Astrocyte of the spinal cord (primary cell): ENCODE data around the gene NINJ1.
A peak's percentile ranks its signal among the peaks of the same experiment; 100 is the strongest.

ENCODE experiments used
- DNase-seq: peaks from one replicate; pipeline ENCODE4 v3.0.0; 2011; ENCODE audit warnings: low read depth, low spot score
- H3K4me3 ChIP-seq: 2 replicates; pipeline ENCODE4 v1.5.1; 2011; ENCODE audit warnings: low read depth, mild to moderate bottlenecking, low read length, moderate library complexity
- in situ Hi-C: cut with HindIII; loops from 2 replicates; pipeline ENCODE4 v1.10.0; 2017; ENCODE audit warnings: low sequenced_read_pairs
- TF ChIP-seq, protein P1 (sequence below): IDR thresholded peaks from 2 replicates; pipeline ENCODE4 v1.5.1; 2012; ENCODE audit warnings: low read depth, mild to moderate bottlenecking, low read length, inconsistent platforms

NINJ1 gene

DNA sequence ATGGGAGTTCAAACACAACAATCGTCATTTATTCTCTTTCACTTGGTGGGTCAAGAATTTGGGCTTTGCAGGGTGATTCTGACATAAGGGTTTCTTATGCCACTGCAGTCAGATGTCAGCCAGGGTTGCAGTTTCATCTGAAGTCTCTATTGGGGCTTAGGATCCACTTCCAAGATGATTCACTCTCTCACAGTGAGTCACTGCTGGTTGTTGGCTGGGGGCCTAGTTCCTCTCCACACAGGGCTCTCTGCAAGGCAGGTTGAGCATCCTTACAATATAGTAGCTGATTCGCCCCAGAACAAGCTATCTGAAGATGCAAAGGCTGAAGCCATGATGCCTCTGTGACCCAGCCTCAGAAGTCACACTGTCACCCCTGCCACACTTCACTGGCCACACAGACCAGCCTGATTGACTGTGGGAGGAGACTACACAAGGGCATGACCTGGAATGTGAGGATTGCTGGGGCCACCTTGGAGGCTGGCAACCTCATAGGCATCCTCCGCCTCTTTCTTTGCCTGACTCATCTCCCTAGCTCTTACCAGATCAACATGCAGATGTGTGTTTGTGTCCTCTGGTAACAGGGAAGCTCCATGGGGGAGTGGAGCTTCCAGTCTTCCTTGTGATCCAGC lies 42.5 kb downstream of the NINJ1 start:
- in situ Hi-C loops, result no loop called here
- peak; percentile 80 for DNase-seq
- TF ChIP-seq, protein P1, sequence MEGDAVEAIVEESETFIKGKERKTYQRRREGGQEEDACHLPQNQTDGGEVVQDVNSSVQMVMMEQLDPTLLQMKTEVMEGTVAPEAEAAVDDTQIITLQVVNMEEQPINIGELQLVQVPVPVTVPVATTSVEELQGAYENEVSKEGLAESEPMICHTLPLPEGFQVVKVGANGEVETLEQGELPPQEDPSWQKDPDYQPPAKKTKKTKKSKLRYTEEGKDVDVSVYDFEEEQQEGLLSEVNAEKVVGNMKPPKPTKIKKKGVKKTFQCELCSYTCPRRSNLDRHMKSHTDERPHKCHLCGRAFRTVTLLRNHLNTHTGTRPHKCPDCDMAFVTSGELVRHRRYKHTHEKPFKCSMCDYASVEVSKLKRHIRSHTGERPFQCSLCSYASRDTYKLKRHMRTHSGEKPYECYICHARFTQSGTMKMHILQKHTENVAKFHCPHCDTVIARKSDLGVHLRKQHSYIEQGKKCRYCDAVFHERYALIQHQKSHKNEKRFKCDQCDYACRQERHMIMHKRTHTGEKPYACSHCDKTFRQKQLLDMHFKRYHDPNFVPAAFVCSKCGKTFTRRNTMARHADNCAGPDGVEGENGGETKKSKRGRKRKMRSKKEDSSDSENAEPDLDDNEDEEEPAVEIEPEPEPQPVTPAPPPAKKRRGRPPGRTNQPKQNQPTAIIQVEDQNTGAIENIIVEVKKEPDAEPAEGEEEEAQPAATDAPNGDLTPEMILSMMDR, result no peak
- no peak overlapping the region for H3K4me3 ChIP-seq

DNA sequence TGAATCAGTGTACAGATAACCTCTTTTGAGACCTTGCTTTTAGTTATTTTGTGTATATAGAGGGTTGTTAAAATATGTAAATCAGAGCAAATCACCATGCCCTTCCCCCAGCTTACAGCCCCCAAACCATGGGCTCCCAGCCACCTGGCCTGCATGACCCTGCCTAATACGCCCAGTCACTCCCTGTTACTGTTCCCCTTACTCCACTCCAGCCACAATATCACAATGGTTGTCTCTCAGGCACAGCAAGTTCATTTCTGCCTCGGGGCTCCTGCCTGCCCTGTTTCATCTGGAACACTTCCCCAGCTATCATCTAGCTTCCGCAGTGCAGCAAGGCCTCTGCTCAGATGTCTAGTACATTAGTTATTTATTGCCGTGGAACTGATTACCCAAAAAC lies 43.0 kb downstream of the NINJ1 start:
- no peak for DNase-seq
- in situ Hi-C loops, result no loop called here
- TF ChIP-seq, protein P1, result no peak
- no peak overlapping the region for H3K4me3 ChIP-seq

DNA sequence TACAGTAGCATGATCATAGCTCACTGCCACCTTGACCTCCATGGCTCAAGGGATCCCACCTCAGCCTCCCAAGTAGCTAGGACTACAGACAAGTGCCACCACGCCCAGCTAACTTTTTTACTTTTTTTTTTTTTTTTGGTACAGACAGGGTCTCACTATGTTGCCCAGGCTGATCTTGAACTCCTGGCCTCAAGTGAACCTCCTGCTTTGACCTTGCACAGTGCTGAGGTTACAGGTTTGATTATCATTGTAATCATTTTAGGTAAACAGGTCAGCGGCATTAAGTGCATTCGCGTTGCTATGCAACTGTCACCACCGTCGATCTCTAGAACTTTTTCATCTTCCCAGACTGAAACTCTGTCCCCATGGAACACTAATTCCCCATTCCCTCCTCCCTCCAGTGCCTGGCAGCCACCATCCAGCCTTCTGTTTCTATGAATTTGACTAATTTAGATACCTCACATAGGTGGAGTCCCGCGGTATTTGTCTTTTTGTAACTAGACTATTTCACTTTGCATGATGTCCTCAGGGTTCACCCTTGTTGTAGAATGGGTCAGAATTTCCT lies 43.9 kb downstream of the NINJ1 start:
- no peak for DNase-seq
- in situ Hi-C loops, result no loop called here
- TF ChIP-seq, protein P1, result no peak
- no peak overlapping the region for H3K4me3 ChIP-seq

DNA sequence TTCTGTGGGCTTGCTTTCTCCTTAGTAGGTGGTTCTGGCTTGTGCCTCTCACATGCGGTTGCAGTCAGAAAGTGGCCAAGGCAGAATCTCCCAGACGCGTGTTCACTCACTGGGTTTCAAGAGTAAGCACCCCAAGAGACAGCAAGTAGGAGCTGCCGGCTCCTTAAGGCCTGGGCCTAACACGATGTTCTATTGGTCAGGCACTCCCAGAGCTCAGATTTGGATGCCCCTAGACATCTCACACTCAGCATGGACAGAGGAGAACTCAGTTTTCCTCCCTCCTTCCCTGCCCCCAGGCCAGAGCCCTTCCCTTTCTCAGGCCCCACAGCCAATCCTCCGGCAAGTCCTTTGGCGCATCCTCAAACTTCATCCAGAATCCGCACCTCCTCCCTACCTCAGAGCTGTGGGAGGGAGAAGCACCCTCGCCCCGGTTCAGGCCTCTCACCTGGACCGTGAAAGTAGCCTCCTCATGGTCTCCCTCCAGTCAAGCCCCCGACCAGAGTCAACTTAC lies 44.5 kb downstream of the NINJ1 start:
- DNase-seq, result no peak
- TF ChIP-seq, protein P1, result no peak
- no peak overlapping the region for H3K4me3 ChIP-seq
- in situ Hi-C loops, result no loop called here

DNA sequence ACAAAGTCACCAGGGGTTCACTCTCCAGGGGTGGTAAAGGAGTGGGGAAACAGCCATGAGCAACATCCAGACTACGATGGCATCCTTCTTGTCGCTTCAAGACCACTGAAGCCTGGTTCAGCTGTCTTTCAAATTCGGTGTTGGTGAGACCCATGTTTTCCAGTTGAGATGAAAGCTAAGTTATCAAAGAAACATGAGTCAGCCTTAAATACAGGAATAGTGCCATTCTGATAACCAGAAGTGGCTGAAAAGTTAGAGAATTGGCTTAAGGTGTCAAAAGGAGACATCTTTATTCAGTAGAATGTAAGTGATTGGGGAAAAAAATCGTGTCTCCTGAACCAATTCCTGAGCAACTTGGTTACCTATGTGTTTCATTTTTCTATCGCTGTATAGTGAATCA lies 45.0 kb downstream of the NINJ1 start:
- in situ Hi-C loops, result no loop called here
- no peak for DNase-seq
- TF ChIP-seq, protein P1, result no peak
- H3K4me3 ChIP-seq, result no peak overlapping the region

DNA sequence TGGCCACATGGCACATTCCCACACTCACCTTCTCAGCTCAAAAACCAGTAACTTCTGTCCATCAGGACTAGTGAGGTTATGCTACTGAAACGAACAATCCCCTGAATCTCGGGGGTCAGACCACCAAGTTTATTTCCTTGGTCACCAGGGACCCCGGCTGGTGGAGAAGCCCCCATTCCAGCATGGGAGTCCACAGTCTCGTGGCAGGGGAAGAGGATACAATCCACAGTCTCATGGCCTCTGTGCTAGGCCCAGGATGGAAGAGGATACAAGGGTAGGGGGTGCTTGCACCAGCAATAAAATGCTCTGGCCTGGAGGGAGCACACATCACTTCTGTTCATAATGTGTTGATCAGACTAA lies 45.4 kb downstream of the NINJ1 start:
- DNase-seq, result no peak

More for the DNA sequence above, 45.4 kb downstream of the NINJ1 start:
- TF ChIP-seq, protein P1, result no peak
- in situ Hi-C loops, result no loop called here
- no peak overlapping the region for H3K4me3 ChIP-seq
